ENCODE results near the gene ERCC6L.

The ERCC6L gene

DNA sequence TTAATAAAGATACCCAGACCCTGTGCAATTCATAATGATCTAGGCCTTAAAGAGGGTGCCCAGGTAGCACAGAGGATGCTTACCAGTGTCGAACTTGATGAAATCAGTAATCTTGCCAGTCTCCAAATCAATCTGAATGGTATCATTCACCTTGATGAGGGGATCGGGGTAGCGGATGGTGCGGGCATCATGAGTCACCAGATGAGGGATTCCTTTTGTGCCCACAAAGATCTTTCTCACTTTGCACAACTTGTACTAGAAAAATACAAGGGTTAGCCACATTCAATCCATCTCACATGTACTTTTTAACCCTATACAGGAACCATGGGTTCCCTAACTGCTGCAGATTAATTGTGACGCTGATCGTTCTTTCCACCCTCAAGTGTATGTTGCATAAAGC is 34.9 kb upstream of the ERCC6L start:
- peak overlapping the region; percentile 40 for H3K9ac ChIP-seq (ENCODE audit: low read length)
- H4K8ac ChIP-seq (ENCODE audit: low read depth, low read length), result no peak overlapping the region
- no peak for DNase-seq
- no peak overlapping the region for H2BK120ac ChIP-seq (ENCODE audit: low read depth, low read length)
- H2BK5ac ChIP-seq (ENCODE audit: low read length), result no peak overlapping the region
- no peak overlapping the region for H3K18ac ChIP-seq (ENCODE audit: low read length)
- H3K4me2 ChIP-seq (ENCODE audit: low read length), result no peak overlapping the region
- no peak overlapping the region for H3K56ac ChIP-seq (ENCODE audit: low read length)
- WGBS (ENCODE audit: extremely low coverage, insufficient coverage, low lambda C conversion rate), result no CpG with 5 or more reads among the region's 6 CpGs
- no peak overlapping the region for H3K4ac ChIP-seq (ENCODE audit: low read depth, low read length)
- H3K79me1 ChIP-seq (ENCODE audit: low read length), result no peaks in the 10 kb centered on the region
- no peak overlapping the region for H2BK15ac ChIP-seq (replicated peaks; ENCODE audit: low read depth)
- peaks cover 25% of the 10 kb centered on the region for H3K79me2 ChIP-seq (ENCODE audit: control insufficient read depth, insufficient read depth, low read length)
- peaks cover 12% of the 10 kb centered on the region for H3K36me3 ChIP-seq (ENCODE audit: control insufficient read depth, insufficient read depth, low read length)
- no peak overlapping the region for H3K27ac ChIP-seq (ENCODE audit: low read depth, low read length)
- H2AK5ac ChIP-seq (ENCODE audit: low read length), result no peak overlapping the region
- H3K27me3 ChIP-seq (ENCODE audit: insufficient read depth, low read length, poor library complexity), result no peaks in the 10 kb centered on the region
- no peak overlapping the region for H4K5ac ChIP-seq (ENCODE audit: low read length)
- no peak overlapping the region for H3K4me3 ChIP-seq (ENCODE audit: low read length)
- H3K4me1 ChIP-seq (ENCODE audit: control insufficient read depth, low read depth, low read length), result no peaks in the 10 kb centered on the region
- no peak overlapping the region for H3K23ac ChIP-seq (ENCODE audit: low read length)

DNA sequence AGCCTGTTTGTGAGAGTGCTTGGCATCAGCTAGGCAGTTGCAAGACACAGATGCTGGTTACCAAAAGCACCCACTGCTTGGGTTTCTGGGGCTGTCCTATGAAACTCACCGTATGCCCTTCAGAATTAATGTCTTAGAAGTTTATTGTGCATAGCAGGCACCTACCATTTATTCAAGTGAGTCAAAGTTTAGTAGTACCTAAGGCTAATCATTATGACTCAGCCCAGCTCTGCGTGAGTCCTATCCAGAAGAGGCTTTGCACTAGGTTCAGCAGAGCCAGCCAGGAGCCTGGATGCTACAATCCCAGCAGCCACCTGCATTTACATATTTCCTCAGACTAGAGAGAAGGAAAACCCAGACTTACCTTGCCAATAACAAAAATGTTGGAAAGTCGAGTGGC is 34.0 kb upstream of the ERCC6L start:
- H3K9ac ChIP-seq (ENCODE audit: low read length), result no peak overlapping the region
- no peak overlapping the region for H4K5ac ChIP-seq (ENCODE audit: low read length)
- no peak overlapping the region for H2AK5ac ChIP-seq (ENCODE audit: low read length)
- no peak overlapping the region for H3K23ac ChIP-seq (ENCODE audit: low read length)
- H2BK5ac ChIP-seq (ENCODE audit: low read length), result no peak overlapping the region
- no peak overlapping the region for H3K27ac ChIP-seq (ENCODE audit: low read depth, low read length)
- H3K56ac ChIP-seq (ENCODE audit: low read length), result no peak overlapping the region
- no CpG with 5 or more reads among the region's 3 CpGs for WGBS (ENCODE audit: extremely low coverage, insufficient coverage, low lambda C conversion rate)
- no peak overlapping the region for H2BK120ac ChIP-seq (ENCODE audit: low read depth, low read length)
- H3K4me3 ChIP-seq (ENCODE audit: low read length), result no peak overlapping the region
- no peaks in the 10 kb centered on the region for H3K27me3 ChIP-seq (ENCODE audit: insufficient read depth, low read length, poor library complexity)
- H3K79me2 ChIP-seq (ENCODE audit: control insufficient read depth, insufficient read depth, low read length), result peaks cover 25% of the 10 kb centered on the region
- no peak overlapping the region for H2BK15ac ChIP-seq (replicated peaks; ENCODE audit: low read depth)
- no peak overlapping the region for H3K18ac ChIP-seq (ENCODE audit: low read length)
- no peak overlapping the region for H3K4me2 ChIP-seq (ENCODE audit: low read length)
- DNase-seq, result no peak
- no peaks in the 10 kb centered on the region for H3K79me1 ChIP-seq (ENCODE audit: low read length)
- no peak overlapping the region for H4K8ac ChIP-seq (ENCODE audit: low read depth, low read length)
- H3K36me3 ChIP-seq (ENCODE audit: control insufficient read depth, insufficient read depth, low read length), result peaks cover 12% of the 10 kb centered on the region
- H3K4ac ChIP-seq (ENCODE audit: low read depth, low read length), result no peak overlapping the region
- H3K4me1 ChIP-seq (ENCODE audit: control insufficient read depth, low read depth, low read length), result no peaks in the 10 kb centered on the region

DNA sequence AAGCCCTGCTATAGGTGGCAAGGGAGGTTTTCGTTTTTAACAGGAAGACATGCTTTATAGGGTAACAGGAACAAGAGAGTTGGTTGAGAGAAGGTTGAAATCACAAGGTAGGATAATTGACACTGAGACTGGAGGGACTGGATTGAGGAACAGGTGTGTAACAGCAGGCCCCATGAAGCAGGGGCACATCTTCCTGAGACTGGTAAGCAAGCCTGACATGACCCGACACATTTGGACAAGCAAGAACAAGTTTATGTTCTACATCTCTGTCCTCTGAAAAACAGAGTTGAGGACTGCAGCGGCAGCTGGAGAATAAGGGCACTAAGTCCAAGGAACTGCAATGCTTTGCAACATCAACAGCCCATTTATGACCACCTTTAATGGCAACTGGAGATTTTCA is 33.0 kb upstream of the ERCC6L start:
- Histone ChIP-seq H3K36me3 (ENCODE audit: control insufficient read depth, insufficient read depth, low read length) (peaks cover 12% of the 10 kb centered on the region), H3K23ac (ENCODE audit: low read length) (no peak overlapping the region), H2AK5ac (ENCODE audit: low read length) (no peak overlapping the region), H3K18ac (ENCODE audit: low read length) (no peak overlapping the region), H3K4me1 (ENCODE audit: control insufficient read depth, low read depth, low read length) (no peaks in the 10 kb centered on the region), H3K4me2 (ENCODE audit: low read length) (no peak overlapping the region), H4K5ac (ENCODE audit: low read length) (no peak overlapping the region), H4K8ac (ENCODE audit: low read depth, low read length) (no peak overlapping the region), H3K79me1 (ENCODE audit: low read length) (no peaks in the 10 kb centered on the region), H3K27me3 (ENCODE audit: insufficient read depth, low read length, poor library complexity) (no peaks in the 10 kb centered on the region), H2BK15ac (replicated peaks; ENCODE audit: low read depth) (no peak overlapping the region), H3K4ac (ENCODE audit: low read depth, low read length) (no peak overlapping the region), H2BK120ac (ENCODE audit: low read depth, low read length) (no peak overlapping the region), H3K79me2 (ENCODE audit: control insufficient read depth, insufficient read depth, low read length) (peaks cover 24% of the 10 kb centered on the region), H3K27ac (ENCODE audit: low read depth, low read length) (no peak overlapping the region), H2BK5ac (ENCODE audit: low read length) (no peak overlapping the region), H3K56ac (ENCODE audit: low read length) (no peak overlapping the region), H3K9ac (ENCODE audit: low read length) (no peak overlapping the region), H3K4me3 (ENCODE audit: low read length) (no peak overlapping the region)
- no peak for DNase-seq
- WGBS (ENCODE audit: extremely low coverage, insufficient coverage, low lambda C conversion rate), result no CpG with 5 or more reads among the region's 3 CpGs

DNA sequence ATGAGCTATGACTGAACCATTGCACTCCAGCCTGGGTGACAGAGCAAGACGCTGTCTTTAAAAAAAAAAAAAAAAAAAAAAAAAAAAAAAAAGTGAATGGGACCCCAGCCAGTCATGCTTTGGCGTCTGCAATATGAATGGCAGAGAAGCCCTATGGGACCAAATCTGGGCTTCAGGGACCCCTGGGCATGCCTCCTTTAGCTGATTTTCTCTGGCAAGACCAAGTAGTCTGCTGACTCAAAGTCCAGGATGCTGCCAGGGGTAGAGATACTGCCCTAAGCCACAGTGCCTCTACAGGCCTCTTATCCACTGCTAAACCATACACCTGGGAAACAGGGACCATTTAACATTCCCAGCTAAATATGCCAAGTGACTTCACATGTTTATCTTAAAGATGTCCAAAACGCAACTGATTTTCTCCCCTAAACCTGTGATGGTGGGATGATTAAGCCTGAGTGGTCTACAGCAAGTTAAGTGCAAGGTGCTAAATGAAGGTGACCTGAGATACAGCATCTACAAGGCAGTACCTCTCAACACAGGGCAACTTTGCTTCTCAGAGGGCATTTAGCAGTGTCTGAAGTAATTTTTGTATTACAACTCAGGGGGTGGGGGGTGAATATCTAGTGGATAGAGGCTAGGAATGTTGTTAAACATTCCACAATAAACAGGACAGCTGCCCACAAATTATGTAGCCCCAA is 32.4 kb upstream of the ERCC6L start:
- Histone ChIP-seq H2AK5ac (ENCODE audit: low read length) (no peak overlapping the region), H3K4me3 (ENCODE audit: low read length) (no peak overlapping the region), H3K4ac (ENCODE audit: low read depth, low read length) (no peak overlapping the region), H4K8ac (ENCODE audit: low read depth, low read length) (no peak overlapping the region), H3K9ac (ENCODE audit: low read length) (no peak overlapping the region), H2BK5ac (ENCODE audit: low read length) (no peak overlapping the region), H3K79me2 (ENCODE audit: control insufficient read depth, insufficient read depth, low read length) (peaks cover 18% of the 10 kb centered on the region), H2BK120ac (ENCODE audit: low read depth, low read length) (no peak overlapping the region), H2BK15ac (replicated peaks; ENCODE audit: low read depth) (no peak overlapping the region), H3K27ac (ENCODE audit: low read depth, low read length) (no peak overlapping the region), H3K23ac (ENCODE audit: low read length) (no peak overlapping the region), H3K18ac (ENCODE audit: low read length) (no peak overlapping the region), H3K27me3 (ENCODE audit: insufficient read depth, low read length, poor library complexity) (no peaks in the 10 kb centered on the region), H3K56ac (ENCODE audit: low read length) (no peak overlapping the region), H3K4me2 (ENCODE audit: low read length) (no peak overlapping the region), H3K36me3 (ENCODE audit: control insufficient read depth, insufficient read depth, low read length) (peaks cover 12% of the 10 kb centered on the region), H3K4me1 (ENCODE audit: control insufficient read depth, low read depth, low read length) (no peaks in the 10 kb centered on the region), H3K79me1 (ENCODE audit: low read length) (no peaks in the 10 kb centered on the region), H4K5ac (ENCODE audit: low read length) (no peak overlapping the region)
- DNase-seq, result no peak
- no CpG with 5 or more reads among the region's 3 CpGs for WGBS (ENCODE audit: extremely low coverage, insufficient coverage, low lambda C conversion rate)

DNA sequence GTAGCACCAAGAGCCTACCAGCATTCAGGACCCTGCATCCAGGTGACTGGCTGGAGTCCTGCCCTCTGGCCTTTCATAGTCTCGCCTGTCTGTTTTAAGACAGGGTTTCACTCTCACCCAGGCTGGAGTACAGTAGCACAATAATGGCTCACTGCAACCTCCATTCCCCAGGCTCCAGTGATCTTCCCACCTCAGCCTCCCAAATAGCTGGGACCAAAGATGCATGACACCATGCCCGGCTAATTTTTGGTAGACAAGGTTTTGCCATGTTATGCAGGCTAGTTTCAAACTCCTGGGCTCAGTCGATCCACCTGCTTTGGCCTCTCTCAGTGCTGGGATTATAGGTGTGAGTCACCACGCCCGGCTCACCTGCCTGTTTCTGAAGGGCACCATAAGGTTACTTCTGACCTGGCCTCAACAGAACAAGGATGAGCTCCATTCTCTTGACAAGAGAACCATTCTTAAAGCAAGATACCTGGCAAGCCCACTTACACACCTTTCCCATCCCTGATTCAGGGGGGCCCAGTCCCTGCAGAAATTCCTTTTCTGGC is 31.6 kb upstream of the ERCC6L start:
- no peak overlapping the region for H4K5ac ChIP-seq (ENCODE audit: low read length)
- H3K79me1 ChIP-seq (ENCODE audit: low read length), result no peaks in the 10 kb centered on the region
- no peak overlapping the region for H3K23ac ChIP-seq (ENCODE audit: low read length)
- no peak overlapping the region for H2AK5ac ChIP-seq (ENCODE audit: low read length)
- no peak overlapping the region for H3K18ac ChIP-seq (ENCODE audit: low read length)
- no peak overlapping the region for H3K4me2 ChIP-seq (ENCODE audit: low read length)
- peaks cover 12% of the 10 kb centered on the region for H3K36me3 ChIP-seq (ENCODE audit: control insufficient read depth, insufficient read depth, low read length)
- H3K27ac ChIP-seq (ENCODE audit: low read depth, low read length), result no peak overlapping the region
- DNase-seq, result no peak
- WGBS (ENCODE audit: extremely low coverage, insufficient coverage, low lambda C conversion rate), result no CpG with 5 or more reads among the region's 5 CpGs
- H2BK120ac ChIP-seq (ENCODE audit: low read depth, low read length), result no peak overlapping the region
- no peak overlapping the region for H3K9ac ChIP-seq (ENCODE audit: low read length)
- H3K27me3 ChIP-seq (ENCODE audit: insufficient read depth, low read length, poor library complexity), result no peaks in the 10 kb centered on the region
- H2BK5ac ChIP-seq (ENCODE audit: low read length), result no peak overlapping the region
- peaks cover 10% of the 10 kb centered on the region for H3K79me2 ChIP-seq (ENCODE audit: control insufficient read depth, insufficient read depth, low read length)
- no peak overlapping the region for H3K4ac ChIP-seq (ENCODE audit: low read depth, low read length)
- H2BK15ac ChIP-seq (replicated peaks; ENCODE audit: low read depth), result no peak overlapping the region
- no peak overlapping the region for H4K8ac ChIP-seq (ENCODE audit: low read depth, low read length)
- no peaks in the 10 kb centered on the region for H3K4me1 ChIP-seq (ENCODE audit: control insufficient read depth, low read depth, low read length)
- H3K56ac ChIP-seq (ENCODE audit: low read length), result no peak overlapping the region
- H3K4me3 ChIP-seq (ENCODE audit: low read length), result no peak overlapping the region

Data from mesendoderm (in vitro differentiated cells).